ENCODE data around the gene ELOVL5.
"Not testable (repeated sequence)": the region's sequence is repeated elsewhere in the genome, so short reads cannot be mapped to it uniquely, and the experiment has no call there.

GRCh38 chr6:53306217-53306616 is 42.5 kb downstream of the ELOVL5 start:
- TF ChIP-seq POLR2A (IDR thresholded peaks at IDR 0.05); CTCF (IDR thresholded peaks at IDR 0.05); POLR2AphosphoS5 (IDR thresholded peaks at IDR 0.05); EP300 (IDR thresholded peaks at IDR 0.05; ENCODE audit: low read depth): not testable (repeated sequence)
